ENCODE measurements around the gene NFYB. TPM values are rescaled to one million over a fixed set of nuclear protein-coding genes. Genes with fewer than 3 reads are reported as not detected.

Gene NFYB
- total and polyA plus RNA-seq, 12 donors: 17.2 to 86.0 (median 50.1) TPM

DNA sequence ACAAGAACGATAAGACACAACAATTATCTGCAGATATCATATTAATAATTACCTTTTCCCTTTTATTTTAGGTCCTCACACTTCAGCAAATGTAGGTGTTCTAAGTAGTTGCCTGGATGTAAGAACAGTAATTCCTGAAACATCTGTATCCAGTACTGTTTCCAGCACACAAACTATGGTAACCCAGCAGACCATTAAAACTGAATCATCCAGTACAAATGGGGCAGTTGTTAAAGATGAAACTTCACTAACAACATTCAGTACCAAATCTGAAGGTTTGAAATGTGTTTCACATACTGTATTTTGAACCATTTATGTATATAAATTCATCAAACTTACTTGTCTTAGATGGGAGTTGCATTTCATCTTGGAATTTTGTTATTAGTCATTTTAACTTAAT, 42.7 kb downstream of the NFYB start:
- peaks cover 0 to 73% of the 10 kb centered on the region in 2 donors for H3K36me3 ChIP-seq (replicated peaks in 1 of 2)
- intact Hi-C loops (cut with DNase I): loop anchor here in 1 of 2 donors (10.0 kb wide), 1 partner anchor 120 kb away; no protein-coding TSS in a partner anchor
- 74 to 91% (median 77%) methylated on average over 1 of the region's 1 CpG for WGBS, 4 donors

DNA sequence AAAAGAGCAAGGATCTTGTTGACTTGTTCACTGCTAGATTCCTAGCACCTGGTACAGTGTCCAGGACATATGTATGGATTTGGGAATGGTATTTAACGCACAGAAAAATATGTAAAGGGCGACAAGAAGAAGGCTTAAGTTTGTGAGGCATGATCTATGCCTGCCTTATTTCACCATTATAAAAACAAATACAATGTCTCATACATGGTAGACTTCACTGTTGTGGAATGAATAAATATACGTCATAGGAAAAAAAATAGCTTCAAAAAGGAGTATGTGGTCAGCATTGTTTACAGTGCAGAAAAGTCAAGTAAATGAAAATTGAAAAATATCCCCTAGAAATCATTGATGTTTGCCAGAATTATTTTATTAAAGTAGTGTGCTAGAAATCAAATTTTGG, 43.7 kb downstream of the NFYB start:
- TF ChIP-seq POLR2A (IDR thresholded peaks at IDR 0.05) (no peak), CTCF (IDR thresholded peaks at IDR 0.05) (no peak)
- Histone ChIP-seq H3K9me3 (replicated peaks in 1 of 3) (no peaks in the 10 kb centered on the region), H3K4me1 (replicated peaks in 1 of 2) (no peaks in the 10 kb centered on the region), H3K27ac (no peak overlapping the region), H3K27me3 (no peaks in the 10 kb centered on the region), H3K36me3 (replicated peaks in 1 of 2) (peaks cover 0 to 64% of the 10 kb centered on the region in 2 donors), H3K4me3 (no peak overlapping the region)
- 96 to 100% (median 98%) methylated on average over 3 of the region's 3 CpGs for WGBS, 4 donors
- no peak for DNase-seq
- intact Hi-C loops (cut with DNase I): loop anchor here in 1 of 2 donors (10.0 kb wide), 1 partner anchor 119 kb away; no protein-coding TSS in a partner anchor

More for the DNA sequence above, 42.7 kb downstream of the NFYB start:
- Histone ChIP-seq H3K4me3 (no peak overlapping the region), H3K4me1 (replicated peaks in 1 of 2) (no peaks in the 10 kb centered on the region), H3K9me3 (replicated peaks in 1 of 3) (no peaks in the 10 kb centered on the region), H3K27me3 (no peaks in the 10 kb centered on the region), H3K27ac (no peak overlapping the region)
- DNase-seq: no peak
- no peak for TF ChIP-seq POLR2A (IDR thresholded peaks at IDR 0.05)
- no peak for TF ChIP-seq CTCF (IDR thresholded peaks at IDR 0.05)

- H3K9me3 ChIP-seq (replicated peaks in 1 of 3): no peaks in the 10 kb centered on the region
- peaks cover 0 to 68% of the 10 kb centered on the region in 2 donors for H3K36me3 ChIP-seq (replicated peaks in 1 of 2)
- H3K4me1 ChIP-seq (replicated peaks in 1 of 2): no peaks in the 10 kb centered on the region
- intact Hi-C loops (cut with DNase I): loop anchor here in 1 of 2 donors (10.0 kb wide), 1 partner anchor 116 kb away; no protein-coding TSS in a partner anchor
- H3K27me3 ChIP-seq: no peaks in the 10 kb centered on the region
- no peak overlapping the region for H3K27ac ChIP-seq
- DNase-seq: no peak
- no peak for TF ChIP-seq POLR2A (IDR thresholded peaks at IDR 0.05)
- no peak for TF ChIP-seq CTCF (IDR thresholded peaks at IDR 0.05)
- 96 to 99% (median 96%) methylated on average over 4 of the region's 4 CpGs for WGBS, 4 donors
- H3K4me3 ChIP-seq: no peak overlapping the region
These were observed 46.9 kb downstream of the NFYB start for GRCh38 chr12:104091136-104091535.

DNA sequence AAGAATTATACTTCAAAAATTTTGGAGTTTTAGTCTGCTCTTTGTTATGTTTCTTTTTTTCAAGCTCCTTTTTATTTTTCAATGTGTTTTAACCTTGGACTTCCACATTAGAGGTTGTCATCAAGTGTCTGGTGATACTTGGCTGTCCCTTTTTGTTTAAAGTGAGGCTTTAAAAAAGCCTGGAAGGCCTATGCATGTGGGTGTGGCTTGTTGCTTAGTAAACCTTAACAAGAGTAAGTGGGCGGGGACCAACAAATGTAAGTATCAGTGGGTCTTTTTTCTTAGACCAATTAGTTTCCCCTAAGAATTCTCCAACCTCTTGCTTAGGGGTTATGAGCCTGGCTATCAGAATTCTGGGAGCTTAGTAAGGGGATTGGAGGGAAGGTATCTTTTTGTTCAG, 47.3 kb downstream of the NFYB start:
- Histone ChIP-seq H3K9me3 (replicated peaks in 1 of 3) (no peaks in the 10 kb centered on the region), H3K4me1 (replicated peaks in 1 of 2) (no peaks in the 10 kb centered on the region), H3K4me3 (no peak overlapping the region), H3K36me3 (replicated peaks in 1 of 2) (peaks cover 0 to 65% of the 10 kb centered on the region in 2 donors), H3K27ac (no peak overlapping the region), H3K27me3 (no peaks in the 10 kb centered on the region)
- DNase-seq: no peak
- 87 to 100% (median 97%) methylated on average over 1 of the region's 1 CpG for WGBS, 4 donors
- no peak for TF ChIP-seq CTCF (IDR thresholded peaks at IDR 0.05)
- TF ChIP-seq POLR2A (IDR thresholded peaks at IDR 0.05): no peak
- intact Hi-C loops (cut with DNase I): loop anchor here in 1 of 2 donors (10.0 kb wide), 1 partner anchor 116 kb away; no protein-coding TSS in a partner anchor

Data from adrenal gland (tissue), 12 donors.